LNCAP (cell line): ENCODE results near the gene TADA1.

Experiments
- TF ChIP-seq, protein P1 (sequence below): fragments of 450-650 bp; IDR thresholded peaks from 2 replicates; pipeline ENCODE4 v1.5.1; 2017; ENCODE audit warnings: mild to moderate bottlenecking

Gene TADA1

DNA sequence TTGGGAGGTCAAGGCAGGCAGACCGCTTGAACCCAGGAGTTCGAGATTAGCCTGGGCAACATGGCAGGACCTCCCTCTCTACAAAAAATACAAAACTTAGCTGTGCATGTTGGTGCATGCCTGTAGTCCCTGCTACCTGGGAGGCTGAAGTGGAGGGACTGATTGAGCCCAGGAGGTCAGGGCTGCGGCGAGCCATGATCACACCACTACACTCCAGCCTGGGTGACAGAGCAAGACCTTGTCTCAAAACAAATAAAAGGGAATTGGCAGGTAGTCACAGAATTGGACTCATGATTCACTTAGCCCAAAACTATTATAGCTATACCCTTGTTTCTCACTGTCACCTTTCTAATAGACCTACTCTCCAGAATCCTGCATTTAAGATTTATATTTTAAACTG lies 5.5 kb downstream of the TADA1 start:
- TF ChIP-seq, protein P1, sequence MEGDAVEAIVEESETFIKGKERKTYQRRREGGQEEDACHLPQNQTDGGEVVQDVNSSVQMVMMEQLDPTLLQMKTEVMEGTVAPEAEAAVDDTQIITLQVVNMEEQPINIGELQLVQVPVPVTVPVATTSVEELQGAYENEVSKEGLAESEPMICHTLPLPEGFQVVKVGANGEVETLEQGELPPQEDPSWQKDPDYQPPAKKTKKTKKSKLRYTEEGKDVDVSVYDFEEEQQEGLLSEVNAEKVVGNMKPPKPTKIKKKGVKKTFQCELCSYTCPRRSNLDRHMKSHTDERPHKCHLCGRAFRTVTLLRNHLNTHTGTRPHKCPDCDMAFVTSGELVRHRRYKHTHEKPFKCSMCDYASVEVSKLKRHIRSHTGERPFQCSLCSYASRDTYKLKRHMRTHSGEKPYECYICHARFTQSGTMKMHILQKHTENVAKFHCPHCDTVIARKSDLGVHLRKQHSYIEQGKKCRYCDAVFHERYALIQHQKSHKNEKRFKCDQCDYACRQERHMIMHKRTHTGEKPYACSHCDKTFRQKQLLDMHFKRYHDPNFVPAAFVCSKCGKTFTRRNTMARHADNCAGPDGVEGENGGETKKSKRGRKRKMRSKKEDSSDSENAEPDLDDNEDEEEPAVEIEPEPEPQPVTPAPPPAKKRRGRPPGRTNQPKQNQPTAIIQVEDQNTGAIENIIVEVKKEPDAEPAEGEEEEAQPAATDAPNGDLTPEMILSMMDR = no peak

DNA sequence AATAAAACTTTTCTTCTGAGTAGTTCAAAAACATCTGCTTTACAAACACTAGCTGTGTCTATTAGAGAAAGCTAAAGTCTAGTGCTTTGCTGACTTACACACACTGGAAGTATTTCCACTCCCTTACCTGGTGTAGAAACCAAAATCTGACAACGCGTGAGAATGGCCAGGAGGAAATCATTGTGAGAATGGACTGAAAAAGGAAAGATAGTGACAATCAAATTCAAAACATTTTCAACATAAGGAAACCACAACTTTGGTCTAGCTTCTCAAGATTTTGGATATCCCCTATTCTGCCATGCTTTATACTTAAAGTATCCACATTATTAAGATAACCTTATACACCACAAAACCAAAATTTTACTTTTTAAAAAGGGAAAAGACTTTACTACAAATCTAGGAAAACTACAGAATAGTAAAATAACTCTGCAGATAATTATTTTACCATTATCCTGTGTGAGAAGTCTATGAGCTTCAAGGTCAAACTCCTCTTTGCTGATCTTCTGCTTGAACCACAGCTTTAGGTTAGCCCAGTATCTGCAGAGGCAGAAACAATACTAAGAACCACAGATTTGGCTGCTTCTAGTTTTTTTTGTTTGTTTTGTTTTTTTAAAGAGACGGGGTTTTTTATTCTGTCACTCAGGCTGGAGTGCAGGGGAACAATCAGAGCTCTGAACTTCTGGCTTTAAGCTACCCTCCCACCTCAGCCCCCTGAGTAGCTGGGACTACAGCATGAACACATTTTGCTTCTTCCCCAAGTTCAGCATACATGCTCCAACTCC lies 6.6 kb downstream of the TADA1 start:
- TF ChIP-seq, protein P1 = no peak

DNA sequence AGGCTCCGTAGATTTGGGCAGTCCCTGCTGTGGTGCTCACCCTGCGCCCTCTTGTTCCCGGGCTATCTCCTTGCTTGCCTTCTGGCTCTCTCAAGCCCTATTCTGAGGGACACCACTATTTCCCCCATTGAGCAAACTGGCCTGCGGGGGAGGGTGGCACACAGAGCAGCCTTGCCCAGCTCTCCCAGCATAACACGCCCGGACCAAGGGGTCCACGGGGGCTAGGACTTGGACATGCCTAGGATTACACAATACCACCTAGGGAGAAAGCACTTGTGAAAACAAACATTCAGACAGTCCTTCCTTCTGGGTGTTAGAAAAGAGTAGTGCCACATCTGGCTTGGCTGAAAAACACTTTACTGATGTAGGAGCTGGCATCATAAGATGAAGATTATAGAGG lies 7.4 kb downstream of the TADA1 start:
- TF ChIP-seq, protein P1 = no peak

DNA sequence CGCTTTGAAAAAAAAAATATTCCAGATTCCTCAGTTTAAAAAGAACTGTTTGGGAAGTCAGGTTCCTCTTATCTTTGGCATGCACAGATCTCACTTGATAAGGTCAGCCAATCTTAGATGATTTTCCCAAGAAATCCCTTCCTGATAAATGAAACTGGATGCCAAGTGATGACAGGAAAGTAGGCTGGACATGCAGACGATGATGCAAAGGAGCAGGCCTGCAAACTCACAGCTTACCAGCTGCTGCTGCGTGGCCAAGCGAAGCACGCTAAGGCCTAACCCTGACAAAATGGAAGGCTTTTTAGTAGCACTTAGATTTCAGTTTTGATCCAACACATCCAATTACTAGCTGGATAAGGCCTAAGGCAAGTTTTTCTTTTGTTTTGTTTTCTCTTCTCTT lies 10.1 kb downstream of the TADA1 start:
- TF ChIP-seq, protein P1 = no peak

DNA sequence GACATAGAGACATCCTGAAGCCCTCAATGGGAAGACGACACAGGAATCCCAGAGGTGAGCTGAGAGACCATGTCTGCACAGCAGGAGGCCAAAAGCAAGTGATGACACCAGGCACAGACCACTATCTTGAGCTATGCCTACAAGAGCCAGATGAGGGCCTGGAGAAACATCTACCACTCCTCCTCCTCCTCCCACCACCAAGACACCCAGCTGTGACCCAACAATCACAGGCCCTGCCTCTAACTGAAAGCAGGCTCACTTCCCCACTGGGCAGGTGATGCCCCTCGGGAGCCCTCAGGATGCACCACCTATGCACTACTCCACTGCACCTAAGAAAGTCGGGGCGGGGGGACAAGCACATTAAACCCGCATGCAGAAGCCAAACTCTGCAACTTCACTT lies 16.5 kb downstream of the TADA1 start:
- TF ChIP-seq, protein P1 = no peak

DNA sequence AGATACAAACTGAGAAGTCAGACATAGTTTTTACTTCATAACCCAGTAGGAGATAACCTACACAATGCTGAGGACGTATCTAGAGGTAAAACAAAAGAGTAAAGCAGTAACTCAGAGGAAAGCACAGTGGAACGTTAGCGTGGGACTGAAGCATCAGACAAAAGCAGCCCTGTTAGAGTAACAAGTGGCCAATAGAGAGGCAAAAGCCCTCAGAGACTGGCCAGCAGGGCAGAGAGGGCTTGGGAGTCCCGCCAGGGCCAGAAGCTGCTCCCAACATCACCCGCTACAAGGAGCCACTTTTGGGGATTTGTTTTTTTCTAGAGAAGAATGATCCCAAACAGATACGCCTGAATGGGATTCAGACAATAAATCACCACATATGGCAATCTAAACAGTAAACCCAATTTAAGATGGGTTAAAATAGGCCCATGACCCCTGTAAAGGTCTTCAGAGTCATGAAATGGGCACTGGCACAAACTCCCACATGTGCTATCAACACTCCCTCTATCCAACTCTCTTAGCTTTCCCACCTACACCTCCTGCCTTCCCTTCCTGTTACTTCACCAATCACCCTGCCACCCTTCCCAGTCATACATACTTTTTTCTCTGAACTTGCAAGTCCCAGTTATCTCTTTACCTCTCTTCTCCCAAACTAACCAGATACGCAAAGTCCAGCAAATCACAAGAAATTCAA lies 17.2 kb downstream of the TADA1 start:
- TF ChIP-seq, protein P1 = no peak

DNA sequence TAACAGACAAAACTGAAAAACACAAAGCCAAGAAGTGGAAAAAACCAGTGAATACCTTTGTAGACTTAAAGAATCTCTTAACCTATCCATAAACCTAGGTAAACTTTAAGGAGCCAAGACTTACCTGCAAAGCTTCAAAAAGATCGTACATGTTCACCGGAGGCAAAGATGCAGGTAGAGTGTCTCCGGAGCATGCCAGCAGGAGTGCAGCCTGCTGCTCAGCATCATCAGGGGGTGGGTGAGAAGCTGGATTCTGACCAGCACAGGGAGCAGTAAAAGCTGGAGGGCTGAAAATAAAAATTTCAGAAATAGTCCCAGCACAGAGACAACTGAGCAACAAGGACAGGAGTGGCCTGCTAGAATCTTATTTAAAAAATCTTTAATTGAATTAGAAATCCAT lies 18.1 kb downstream of the TADA1 start:
- TF ChIP-seq, protein P1 = no peak
